Lower lobe of right lung (tissue), 2 donors: Measurements from ENCODE around the gene CSMD2. TPM values are rescaled to one million over a fixed set of nuclear protein-coding genes. Genes with fewer than 3 reads are reported as not detected.
"Not testable (repeated sequence)": the region's sequence is repeated elsewhere in the genome, so short reads cannot be mapped to it uniquely, and the experiment has no call there.

Experiments used
- ATAC-seq, 2 donors: fragments of 200-7000 bp; cut with Tn5 transposase; one replicate each; pipeline ENCODE4 v1.9.1; 2020 to 2022; ENCODE audit warnings: mild to moderate bottlenecking in 2 of 2, moderate library complexity in 2 of 2
- DNase-seq: peaks from one replicate; pipeline ENCODE4 v3.0.0-alpha.2; 2020
- H3K27ac ChIP-seq: fragments of 200-600 bp; one replicate; pipeline ENCODE4 v1.8.0; 2022
- H3K27me3 ChIP-seq: fragments of 200-600 bp; one replicate; pipeline ENCODE4 v1.8.0; 2022; ENCODE audit warnings: low read depth
- H3K36me3 ChIP-seq: fragments of 200-600 bp; one replicate; pipeline ENCODE4 v1.8.0; 2022; ENCODE audit warnings: mild to moderate bottlenecking
- H3K4me1 ChIP-seq: fragments of 200-600 bp; one replicate; pipeline ENCODE4 v1.8.0; 2022
- H3K4me3 ChIP-seq: fragments of 200-600 bp; one replicate; pipeline ENCODE4 v1.8.0; 2022; ENCODE audit warnings: mild to moderate bottlenecking
- H3K9me3 ChIP-seq: fragments of 200-600 bp; one replicate; pipeline ENCODE4 v1.8.0; 2022
- intact Hi-C: fragments of 100-400 bp; cut with DNase I; formaldehyde crosslinking; loops from one replicate; pipeline ENCODE4 v1.11.0; 2022
- total RNA-seq: library from RNA; stranded (reverse); fragmentation: NEBNext Ultra II Directional; extraction: Animal tissue kit (Norgen Biotek cat#: 25700); gene quantifications from one replicate; pipeline ENCODE4 v1.2.1, GENCODE V29; 2021
- TF ChIP-seq, protein P1 (sequence below): fragments of 200-600 bp; IDR thresholded peaks from one replicate; pipeline ENCODE4 v1.8.0; 2022; ENCODE audit warnings: antibody characterized with exemption, mild to moderate bottlenecking
- donor health status: DM: no; HTN: yes; CAD: no; lungs with severe emphysema.

Gene CSMD2
- total RNA-seq, 1 donor from 2014 or later, result 1.1 TPM

DNA sequence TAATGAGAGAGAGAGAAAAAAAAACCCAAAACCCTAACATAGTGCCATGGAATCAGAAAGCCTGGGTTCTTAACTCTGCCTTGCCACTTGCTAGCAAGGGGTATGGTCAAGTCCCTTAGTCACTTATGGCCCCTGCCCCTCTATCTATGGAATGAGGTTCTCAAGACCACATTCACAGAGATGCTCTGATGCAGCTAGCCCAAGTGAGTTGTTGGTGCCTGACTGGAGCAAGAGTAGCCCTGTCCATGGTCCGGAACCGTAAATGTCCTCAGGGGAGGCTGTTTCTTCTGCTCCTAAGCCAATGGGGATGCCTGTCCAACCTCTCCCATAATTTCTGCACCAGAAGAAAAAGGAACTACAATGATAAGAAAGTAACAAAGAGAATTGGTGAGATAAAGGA, 56.8 kb downstream of the CSMD2 start:
- Histone ChIP-seq H3K27me3 (peaks cover 22% of the 10 kb centered on the region), H3K36me3 (no peaks in the 10 kb centered on the region), H3K4me3 (no peak overlapping the region), H3K27ac (no peak overlapping the region), H3K4me1 (no peaks in the 10 kb centered on the region), H3K9me3 (no peaks in the 10 kb centered on the region)
- intact Hi-C loops, result no loop called here
- no peak for ATAC-seq
- DNase-seq, result no peak
- TF ChIP-seq, protein P1, sequence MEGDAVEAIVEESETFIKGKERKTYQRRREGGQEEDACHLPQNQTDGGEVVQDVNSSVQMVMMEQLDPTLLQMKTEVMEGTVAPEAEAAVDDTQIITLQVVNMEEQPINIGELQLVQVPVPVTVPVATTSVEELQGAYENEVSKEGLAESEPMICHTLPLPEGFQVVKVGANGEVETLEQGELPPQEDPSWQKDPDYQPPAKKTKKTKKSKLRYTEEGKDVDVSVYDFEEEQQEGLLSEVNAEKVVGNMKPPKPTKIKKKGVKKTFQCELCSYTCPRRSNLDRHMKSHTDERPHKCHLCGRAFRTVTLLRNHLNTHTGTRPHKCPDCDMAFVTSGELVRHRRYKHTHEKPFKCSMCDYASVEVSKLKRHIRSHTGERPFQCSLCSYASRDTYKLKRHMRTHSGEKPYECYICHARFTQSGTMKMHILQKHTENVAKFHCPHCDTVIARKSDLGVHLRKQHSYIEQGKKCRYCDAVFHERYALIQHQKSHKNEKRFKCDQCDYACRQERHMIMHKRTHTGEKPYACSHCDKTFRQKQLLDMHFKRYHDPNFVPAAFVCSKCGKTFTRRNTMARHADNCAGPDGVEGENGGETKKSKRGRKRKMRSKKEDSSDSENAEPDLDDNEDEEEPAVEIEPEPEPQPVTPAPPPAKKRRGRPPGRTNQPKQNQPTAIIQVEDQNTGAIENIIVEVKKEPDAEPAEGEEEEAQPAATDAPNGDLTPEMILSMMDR, result no peak

DNA sequence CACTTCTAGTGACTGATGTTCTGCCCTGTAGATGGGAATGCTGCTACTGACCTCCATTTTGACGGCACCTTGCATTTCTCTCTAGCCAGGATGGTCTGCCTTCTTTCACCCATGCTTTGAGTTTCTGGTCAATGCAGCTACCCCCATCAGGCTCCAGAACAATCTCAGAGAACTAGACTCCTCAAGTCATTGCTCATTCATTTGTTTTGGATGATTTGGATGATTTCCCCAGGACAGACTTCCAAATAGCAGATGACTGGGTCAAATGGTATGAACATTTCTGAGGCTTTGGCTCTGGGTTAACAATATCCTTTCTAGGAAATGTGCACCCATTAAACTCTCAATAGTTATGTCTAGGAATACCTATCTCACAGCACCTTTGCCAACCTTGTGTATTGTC, 63.9 kb downstream of the CSMD2 start:
- Histone ChIP-seq H3K4me3 (no peak overlapping the region), H3K36me3 (no peaks in the 10 kb centered on the region), H3K9me3 (no peaks in the 10 kb centered on the region), H3K27ac (no peak overlapping the region), H3K4me1 (no peaks in the 10 kb centered on the region), H3K27me3 (peaks cover 9% of the 10 kb centered on the region)
- DNase-seq (no peak), ATAC-seq (no peak)
- TF ChIP-seq, protein P1, result no peak
- intact Hi-C loops, result no loop called here

DNA sequence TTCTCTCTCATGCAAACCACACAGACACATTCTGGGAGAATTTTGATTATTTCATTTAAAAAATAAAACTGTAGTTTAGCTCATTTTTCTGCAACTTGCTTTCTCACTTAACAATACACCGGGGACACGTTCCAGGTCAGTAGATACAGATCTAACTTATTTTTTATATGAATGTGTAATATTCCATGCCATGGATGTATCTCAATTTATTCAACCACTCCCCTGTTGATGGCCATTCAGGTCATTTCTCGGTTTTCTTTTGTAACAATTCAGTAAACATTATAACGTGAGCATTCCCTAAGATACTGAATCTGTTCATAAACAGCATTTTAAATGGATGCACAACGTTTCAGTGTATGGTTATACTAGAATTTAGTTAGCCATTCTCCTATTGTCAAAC, 64.7 kb downstream of the CSMD2 start:
- DNase-seq (no peak), ATAC-seq (no peak)
- peaks cover under 1% of the 10 kb centered on the region for H3K27me3 ChIP-seq
- no peaks in the 10 kb centered on the region for H3K9me3 ChIP-seq
- intact Hi-C loops, result no loop called here
- no peaks in the 10 kb centered on the region for H3K36me3 ChIP-seq
- no peaks in the 10 kb centered on the region for H3K4me1 ChIP-seq
- TF ChIP-seq, protein P1, result no peak
- H3K4me3 ChIP-seq, result no peak overlapping the region
- no peak overlapping the region for H3K27ac ChIP-seq

DNA sequence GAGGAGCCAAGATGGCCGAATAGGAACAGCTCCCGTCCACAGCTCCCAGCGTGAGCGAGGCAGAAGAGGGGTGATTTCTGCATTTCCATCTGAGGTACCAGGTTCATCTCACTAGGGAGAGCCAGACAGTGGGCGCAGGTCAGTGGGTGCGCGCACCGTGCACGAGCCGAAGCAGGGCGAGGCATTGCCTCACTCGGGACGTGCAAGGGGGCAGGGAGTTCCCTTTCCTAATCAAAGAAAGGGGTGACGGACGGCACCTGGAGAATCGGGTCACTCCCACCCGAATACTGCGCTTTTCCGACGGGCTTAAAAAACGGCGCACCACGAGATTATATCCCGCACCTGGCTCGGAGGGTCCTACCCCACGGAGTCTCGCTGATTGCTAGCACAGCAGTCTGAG, 72.6 kb downstream of the CSMD2 start:
- ATAC-seq, H3K27me3 ChIP-seq, H3K36me3 ChIP-seq, DNase-seq, H3K27ac ChIP-seq, H3K4me1 ChIP-seq, intact Hi-C loops, H3K4me3 ChIP-seq, H3K9me3 ChIP-seq: not testable (repeated sequence)

DNA sequence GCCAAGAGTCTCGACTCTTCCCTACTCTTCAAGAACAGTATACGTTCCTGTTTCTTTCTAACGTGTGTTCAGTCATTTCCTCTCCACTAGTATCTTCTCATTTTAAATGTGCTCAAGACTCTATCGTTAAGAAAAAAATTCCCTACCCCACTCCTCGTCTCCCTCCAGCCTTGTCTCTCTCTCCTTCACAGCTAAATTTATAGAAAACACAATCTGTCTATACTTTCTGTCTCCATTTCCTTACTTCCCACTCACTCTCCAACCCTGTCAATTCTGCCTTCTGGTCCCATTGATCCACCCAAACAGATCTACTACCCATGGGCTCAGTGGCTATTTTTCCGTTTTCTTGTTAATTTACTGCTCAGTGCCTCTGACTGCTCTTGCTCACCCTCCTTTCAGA, 75.3 kb downstream of the CSMD2 start:
- Histone ChIP-seq H3K9me3 (no peaks in the 10 kb centered on the region), H3K4me3 (no peak overlapping the region)
- ATAC-seq, result no peak

DNA sequence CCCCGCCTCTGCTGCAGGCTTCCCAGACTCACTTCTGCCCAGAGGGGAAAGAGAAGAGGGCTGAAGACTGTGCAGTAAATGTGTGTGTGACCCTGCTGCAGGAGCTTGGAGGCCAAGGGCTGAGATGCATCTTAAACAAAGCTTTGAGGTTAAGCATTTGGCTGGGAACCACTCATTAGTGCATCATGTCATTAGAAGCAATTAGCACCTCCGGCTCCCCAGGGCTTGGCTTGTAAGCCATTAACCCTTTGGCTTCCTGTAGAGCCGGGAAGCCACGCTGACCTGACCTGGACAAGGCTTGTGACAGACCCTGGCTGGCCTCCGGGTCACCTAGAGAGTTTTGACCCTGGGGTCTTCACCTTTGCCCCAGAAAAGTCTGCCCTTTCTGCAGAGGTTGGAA, 77.0 kb downstream of the CSMD2 start:
- no peak for DNase-seq
- Histone ChIP-seq H3K4me1 (no peaks in the 10 kb centered on the region), H3K9me3 (no peaks in the 10 kb centered on the region), H3K36me3 (no peaks in the 10 kb centered on the region), H3K27me3 (no peaks in the 10 kb centered on the region), H3K4me3 (no peak overlapping the region), H3K27ac (no peak overlapping the region)
- ATAC-seq, result no peak
- TF ChIP-seq, protein P1, result no peak
- intact Hi-C loops, result no loop called here

More for the DNA sequence above, 75.3 kb downstream of the CSMD2 start:
- DNase-seq, result no peak
- H3K27ac ChIP-seq, result no peak overlapping the region
- no peaks in the 10 kb centered on the region for H3K4me1 ChIP-seq
- H3K27me3 ChIP-seq, result no peaks in the 10 kb centered on the region
- TF ChIP-seq, protein P1, result no peak
- intact Hi-C loops, result no loop called here
- no peaks in the 10 kb centered on the region for H3K36me3 ChIP-seq
